ENCODE measurements around the gene MVB12A. TPM values are rescaled to one million over a fixed set of nuclear protein-coding genes. Genes with fewer than 3 reads are reported as not detected.
A peak's percentile ranks its signal among the peaks of the same experiment; 100 is the strongest.

The MVB12A gene
- total RNA-seq, 1 experiment from 2014 or later: 82.5 TPM

DNA sequence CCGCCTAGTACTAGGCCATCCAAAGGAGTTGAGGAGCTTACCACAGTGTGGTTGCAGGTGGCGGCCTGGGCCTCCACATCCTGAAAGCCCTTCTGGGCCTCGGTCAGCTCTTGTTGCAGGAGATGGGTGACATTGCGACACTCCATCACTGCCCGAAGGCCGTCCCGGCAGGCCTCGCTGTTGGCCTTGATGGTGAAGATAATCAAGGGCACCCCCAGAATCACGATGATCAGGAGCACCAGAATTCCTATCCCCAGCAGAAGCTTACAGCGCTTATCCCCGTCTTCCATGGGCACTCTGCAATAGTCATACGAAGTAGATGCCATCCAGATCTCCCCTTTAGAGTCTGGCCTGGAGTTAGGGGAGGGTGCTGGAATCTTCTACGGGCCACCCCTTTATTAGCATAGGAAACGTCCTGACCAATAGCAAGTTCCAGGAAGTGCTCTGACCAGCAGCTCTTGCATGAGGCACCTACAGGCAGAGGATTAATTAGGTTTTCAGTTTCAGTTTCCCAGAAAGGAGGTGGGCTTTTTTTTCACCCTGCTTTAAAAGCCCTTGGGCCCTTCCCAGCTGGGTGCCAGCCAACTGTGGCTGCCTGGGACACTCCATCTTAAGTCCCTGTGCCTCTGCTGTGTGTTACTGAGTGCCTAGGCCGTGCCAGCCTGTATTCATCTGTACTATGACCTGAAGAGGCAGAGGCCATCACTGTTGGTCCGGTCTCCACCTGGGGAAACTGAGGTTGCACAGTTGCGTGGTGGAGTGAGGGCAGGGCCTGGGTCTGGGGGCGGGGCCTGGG lies 14.4 kb upstream of the MVB12A start, which contains the start of gene BST2:
Gene BST2, minus strand, starts transcription at position 381 of the 796 bp plus-strand sequence. Its CDS starts 55 bp downstream, at position 326.
- intact Hi-C loops (cut with micrococcal nuclease): no loop called here
- Histone ChIP-seq H3K27me3 (ENCODE audit: low read length) (no peaks in the 10 kb centered on the region), H3K4me1 (ENCODE audit: insufficient read depth, low read length) (no peaks in the 10 kb centered on the region), H3K27ac (ENCODE audit: low read length) (no peak within 1 kb of the TSS), H3F3A (ENCODE audit: low read length, unreplicated experiment) (no peaks in the 10 kb centered on the region), H3K79me2 (ENCODE audit: low read length) (no peaks in the 10 kb centered on the region), H3K4me3 (ENCODE audit: low read length) (no peak within 1 kb of the TSS), H4K20me1 (ENCODE audit: low read length) (no peaks in the 10 kb centered on the region), H3K9ac (ENCODE audit: low read length) (no peak within 1 kb of the TSS), H3K9me2 (replicated peaks; ENCODE audit: low read length) (no peaks in the 10 kb centered on the region), H3K9me3 (ENCODE audit: low read length) (no peaks in the 10 kb centered on the region), H2AFZ (ENCODE audit: low read length) (no peak within 1 kb of the TSS), H3K36me3 (ENCODE audit: low read depth, low read length) (no peaks in the 10 kb centered on the region), H3K4me2 (ENCODE audit: low read length) (no peak within 1 kb of the TSS)
- BruUV-seq (replicated peaks): TSS peak; percentile 91
- TF ChIP-seq, protein P1, sequence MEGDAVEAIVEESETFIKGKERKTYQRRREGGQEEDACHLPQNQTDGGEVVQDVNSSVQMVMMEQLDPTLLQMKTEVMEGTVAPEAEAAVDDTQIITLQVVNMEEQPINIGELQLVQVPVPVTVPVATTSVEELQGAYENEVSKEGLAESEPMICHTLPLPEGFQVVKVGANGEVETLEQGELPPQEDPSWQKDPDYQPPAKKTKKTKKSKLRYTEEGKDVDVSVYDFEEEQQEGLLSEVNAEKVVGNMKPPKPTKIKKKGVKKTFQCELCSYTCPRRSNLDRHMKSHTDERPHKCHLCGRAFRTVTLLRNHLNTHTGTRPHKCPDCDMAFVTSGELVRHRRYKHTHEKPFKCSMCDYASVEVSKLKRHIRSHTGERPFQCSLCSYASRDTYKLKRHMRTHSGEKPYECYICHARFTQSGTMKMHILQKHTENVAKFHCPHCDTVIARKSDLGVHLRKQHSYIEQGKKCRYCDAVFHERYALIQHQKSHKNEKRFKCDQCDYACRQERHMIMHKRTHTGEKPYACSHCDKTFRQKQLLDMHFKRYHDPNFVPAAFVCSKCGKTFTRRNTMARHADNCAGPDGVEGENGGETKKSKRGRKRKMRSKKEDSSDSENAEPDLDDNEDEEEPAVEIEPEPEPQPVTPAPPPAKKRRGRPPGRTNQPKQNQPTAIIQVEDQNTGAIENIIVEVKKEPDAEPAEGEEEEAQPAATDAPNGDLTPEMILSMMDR (conservative IDR thresholded peaks at IDR 0.05; ENCODE audit: low read depth, low read length): no peak
- TF ChIP-seq EZH2 (IDR thresholded peaks at IDR 0.05; ENCODE audit: low read length, unreplicated experiment) (no peak), EZH2phosphoT487 (IDR thresholded peaks at IDR 0.05; ENCODE audit: borderline replicate concordance, low read length) (no peak)
- no peak for ATAC-seq
- no peak for DNase-seq
- ChIA-PET POLR2A (ENCODE audit: unreplicated experiment) (no interaction called here), CTCF (no interaction called here)

DNA sequence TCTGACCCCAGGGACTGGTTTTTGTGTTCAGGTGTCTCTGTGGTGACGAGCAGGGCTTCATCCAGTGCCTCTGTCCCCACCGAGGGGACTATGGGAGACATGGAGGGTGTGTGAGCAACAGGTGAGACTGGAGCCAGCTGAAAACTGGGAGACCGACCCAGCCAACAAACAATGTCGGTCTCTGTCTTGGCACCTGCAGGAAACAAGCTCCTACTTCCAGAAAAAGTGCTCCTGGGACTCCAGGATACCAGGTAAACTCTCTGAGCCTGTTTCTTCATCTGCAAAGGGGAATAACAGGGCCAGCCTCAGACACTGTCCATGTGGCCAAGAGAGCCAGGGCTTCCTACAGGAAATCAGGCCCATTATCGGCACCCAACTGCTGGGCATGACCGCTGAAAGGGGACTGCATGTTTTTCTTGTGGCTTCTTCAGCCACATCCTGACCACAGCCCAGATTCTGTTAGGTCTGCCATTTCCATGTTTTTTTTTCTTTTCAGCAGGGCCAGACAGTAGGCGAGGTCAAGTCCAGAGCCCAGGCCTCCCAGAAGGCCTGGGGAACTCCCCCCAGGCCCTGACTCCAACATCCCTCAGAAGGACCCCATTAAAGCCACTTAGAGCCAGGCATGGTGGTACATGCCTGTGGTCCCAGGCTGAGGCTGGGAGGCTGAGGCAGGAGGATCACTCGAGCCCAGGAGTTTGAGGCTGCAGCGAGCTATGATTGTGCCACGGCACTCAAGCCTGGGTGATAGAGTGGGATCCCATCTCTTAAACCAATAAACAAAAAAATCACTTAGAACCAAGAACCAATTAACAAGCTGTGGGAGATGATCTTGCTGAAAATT lies 13.6 kb upstream of the MVB12A start:
- TF ChIP-seq, protein P1 (conservative IDR thresholded peaks at IDR 0.05; ENCODE audit: low read depth, low read length): no peak
- TF ChIP-seq EZH2phosphoT487 (IDR thresholded peaks at IDR 0.05; ENCODE audit: borderline replicate concordance, low read length) (no peak), EZH2 (IDR thresholded peaks at IDR 0.05; ENCODE audit: low read length, unreplicated experiment) (no peak)
- Histone ChIP-seq H3K79me2 (ENCODE audit: low read length) (no peaks in the 10 kb centered on the region), H3K9me3 (ENCODE audit: low read length) (no peaks in the 10 kb centered on the region), H4K20me1 (ENCODE audit: low read length) (no peaks in the 10 kb centered on the region), H3K27me3 (ENCODE audit: low read length) (no peaks in the 10 kb centered on the region), H3K9me2 (replicated peaks; ENCODE audit: low read length) (no peaks in the 10 kb centered on the region), H3K4me1 (ENCODE audit: insufficient read depth, low read length) (no peaks in the 10 kb centered on the region), H3K4me2 (ENCODE audit: low read length) (no peak overlapping the region), H2AFZ (ENCODE audit: low read length) (no peak overlapping the region), H3K36me3 (ENCODE audit: low read depth, low read length) (no peaks in the 10 kb centered on the region), H3F3A (ENCODE audit: low read length, unreplicated experiment) (no peaks in the 10 kb centered on the region), H3K9ac (ENCODE audit: low read length) (no peak overlapping the region), H3K4me3 (ENCODE audit: low read length) (no peak overlapping the region), H3K27ac (ENCODE audit: low read length) (no peak overlapping the region)
- CTCF ChIA-PET: no interaction called here
- no peak for DNase-seq
- ATAC-seq: no peak
- intact Hi-C loops (cut with micrococcal nuclease): no loop called here
- BruUV-seq (replicated peaks): TSS peak; percentile 35
- POLR2A ChIA-PET (ENCODE audit: unreplicated experiment): no interaction called here

DNA sequence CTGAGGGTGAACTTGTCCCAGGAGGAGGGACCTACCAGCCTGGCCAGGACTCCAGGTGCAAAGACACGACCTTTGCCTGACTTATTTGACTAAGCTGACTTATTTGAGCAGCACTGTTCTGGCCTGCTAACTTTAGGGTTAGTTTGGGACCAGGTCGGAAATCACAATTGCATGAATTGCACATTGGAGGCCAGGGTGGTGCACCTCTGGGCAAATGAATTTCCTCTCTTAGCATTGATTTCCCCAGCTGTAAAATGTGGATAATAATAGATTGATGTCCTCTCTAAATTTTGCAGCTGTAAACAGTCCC lies 13.0 kb upstream of the MVB12A start:
- no peaks in the 10 kb centered on the region for H3K4me1 ChIP-seq (ENCODE audit: insufficient read depth, low read length)
- H3K27me3 ChIP-seq (ENCODE audit: low read length): no peaks in the 10 kb centered on the region
- BruUV-seq (replicated peaks): no TSS peak
- no peak overlapping the region for H3K9ac ChIP-seq (ENCODE audit: low read length)
- POLR2A ChIA-PET (ENCODE audit: unreplicated experiment): no interaction called here
- intact Hi-C loops (cut with micrococcal nuclease): no loop called here
- no peak overlapping the region for H3K27ac ChIP-seq (ENCODE audit: low read length)
- H3K4me2 ChIP-seq (ENCODE audit: low read length): no peak overlapping the region
- no peaks in the 10 kb centered on the region for H3K79me2 ChIP-seq (ENCODE audit: low read length)
- CTCF ChIA-PET: no interaction called here
- H3K4me3 ChIP-seq (ENCODE audit: low read length): no peak overlapping the region
- H2AFZ ChIP-seq (ENCODE audit: low read length): no peak overlapping the region
- ATAC-seq (no peak), DNase-seq (no peak)
- no peak for TF ChIP-seq EZH2 (IDR thresholded peaks at IDR 0.05; ENCODE audit: low read length, unreplicated experiment)
- no peak for TF ChIP-seq EZH2phosphoT487 (IDR thresholded peaks at IDR 0.05; ENCODE audit: borderline replicate concordance, low read length)
- TF ChIP-seq, protein P1 (conservative IDR thresholded peaks at IDR 0.05; ENCODE audit: low read depth, low read length): no peak
- H4K20me1 ChIP-seq (ENCODE audit: low read length): no peaks in the 10 kb centered on the region
- H3K36me3 ChIP-seq (ENCODE audit: low read depth, low read length): no peaks in the 10 kb centered on the region
- H3K9me2 ChIP-seq (replicated peaks; ENCODE audit: low read length): no peaks in the 10 kb centered on the region
- H3F3A ChIP-seq (ENCODE audit: low read length, unreplicated experiment): no peaks in the 10 kb centered on the region
- no peaks in the 10 kb centered on the region for H3K9me3 ChIP-seq (ENCODE audit: low read length)
